ENCODE measurements around the gene ZNF205.
"Not testable (repeated sequence)": the region's sequence is repeated elsewhere in the genome, so short reads cannot be mapped to it uniquely, and the experiment has no call there.

Gene ZNF205

DNA sequence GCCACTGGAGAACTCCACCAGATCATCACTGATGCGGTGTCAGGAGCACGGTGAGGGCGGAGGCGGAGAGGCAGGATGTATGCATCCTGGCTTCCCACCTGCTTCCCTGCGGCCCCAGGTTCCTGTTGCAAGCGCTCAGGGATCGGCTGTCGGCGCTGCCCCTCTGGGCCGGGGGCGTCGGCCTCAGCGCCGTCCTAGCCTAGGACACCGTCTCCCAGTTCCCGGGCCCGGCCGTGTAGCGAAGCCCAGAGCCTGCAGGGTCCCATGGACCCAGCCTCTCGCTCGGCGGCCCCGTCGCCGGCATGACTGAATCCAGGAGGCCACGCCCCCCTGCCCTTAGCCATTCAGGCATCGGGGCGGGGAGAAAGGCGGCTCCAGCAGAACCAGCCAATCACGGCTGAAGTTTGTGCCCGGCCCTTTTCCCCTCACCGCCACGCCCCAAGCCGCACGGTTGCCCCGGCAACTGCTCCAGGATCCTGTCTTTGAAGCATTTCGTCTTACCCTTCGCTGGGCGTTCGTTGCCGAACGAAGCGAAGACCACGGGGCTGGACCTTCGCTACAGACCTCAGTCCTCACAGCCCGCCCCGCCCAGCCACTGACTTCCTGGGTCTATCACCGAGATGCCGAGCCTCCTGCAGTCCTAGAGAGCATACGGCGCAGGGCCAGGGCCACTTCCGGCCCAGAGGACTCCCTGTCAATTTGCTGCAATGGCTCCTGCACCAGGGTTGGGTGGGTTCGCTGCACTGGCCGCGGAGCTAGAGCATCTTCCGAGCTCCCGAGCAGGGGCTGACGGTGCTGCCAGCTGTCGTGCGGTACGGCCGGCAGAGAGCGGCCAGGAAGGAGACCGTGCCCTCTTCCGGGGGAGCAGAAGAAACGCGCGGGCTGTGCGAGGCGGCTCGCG is 11.8 kb downstream of the ZNF205 start:
- peak overlapping the region; percentile 81 for H3K4me3 ChIP-seq (ENCODE audit: low read depth, low read length)
- DNase-seq (ENCODE audit: low read depth) = peak; percentile 71

DNA sequence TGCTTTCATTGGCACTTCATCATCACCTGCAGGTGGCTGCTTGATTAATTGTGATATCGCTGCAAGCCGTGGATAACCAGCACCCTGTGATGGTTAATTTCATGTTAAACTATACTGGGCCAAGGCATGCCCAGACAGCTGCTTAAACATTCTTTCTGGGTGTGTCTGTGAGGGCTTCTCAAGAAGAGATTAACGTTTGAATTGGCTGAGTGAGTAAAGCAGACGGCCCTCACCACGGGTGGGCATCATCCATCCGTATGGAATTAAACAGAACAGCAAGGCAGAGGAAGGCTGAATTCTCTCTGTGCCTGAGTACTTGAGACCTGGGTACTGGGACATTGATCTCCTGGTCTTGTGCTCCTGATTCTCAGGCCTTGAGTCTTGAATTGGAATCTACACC is 15.4 kb downstream of the ZNF205 start:
- no peak for DNase-seq (ENCODE audit: low read depth)
- no peak overlapping the region for H3K4me3 ChIP-seq (ENCODE audit: low read depth, low read length)

DNA sequence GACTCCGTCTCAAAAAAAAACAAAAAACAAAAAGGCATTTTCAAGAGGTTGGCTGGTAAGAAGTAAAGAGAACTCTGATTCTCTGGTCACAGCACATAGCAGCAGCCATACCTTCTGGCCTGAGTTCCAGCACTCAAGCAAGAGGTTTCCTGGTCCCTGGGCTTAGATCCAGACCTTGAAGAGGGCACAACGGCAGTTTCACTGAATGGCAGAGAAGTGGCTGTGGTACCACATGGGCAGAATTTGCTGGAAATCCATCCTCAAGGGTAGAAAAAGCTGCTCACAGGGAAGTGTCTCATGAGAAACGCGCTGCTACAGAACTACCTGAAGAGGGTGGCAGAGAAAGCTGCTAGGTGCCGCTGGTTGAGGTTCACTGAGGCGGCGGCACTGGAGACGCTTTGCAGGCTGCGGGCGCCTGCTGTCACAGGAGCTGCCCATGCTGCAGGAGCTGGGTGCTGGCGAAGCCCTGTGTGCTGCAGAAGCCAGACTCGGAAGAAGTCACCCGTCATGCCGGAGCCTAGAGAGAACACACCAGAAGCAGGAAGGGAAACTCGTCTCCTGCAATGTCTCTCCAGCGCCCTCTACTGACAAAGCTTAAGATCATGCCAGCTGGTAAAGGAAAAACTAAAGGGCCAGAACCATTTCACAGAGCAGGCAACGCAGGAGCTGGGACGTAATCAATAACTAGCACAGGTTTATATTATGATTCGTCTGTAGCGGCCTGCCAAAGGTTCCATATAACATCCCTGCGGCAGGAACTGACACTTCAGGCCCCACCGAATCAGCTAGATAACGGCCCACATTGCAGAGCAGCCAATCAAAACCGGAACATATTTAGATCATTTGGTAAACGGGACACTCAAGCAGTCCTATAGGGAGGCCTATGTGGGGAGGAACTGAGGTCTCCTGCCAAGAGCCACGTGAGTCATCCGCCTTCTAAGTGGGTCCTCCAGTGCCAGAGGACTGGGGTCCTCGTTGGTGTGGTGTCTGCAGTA is 17.0 kb downstream of the ZNF205 start:
- DNase-seq (ENCODE audit: low read depth) = no peak
- H3K4me3 ChIP-seq (ENCODE audit: low read depth, low read length) = peak overlapping the region; percentile 42

- no peak overlapping the region for H3K4me3 ChIP-seq (ENCODE audit: low read depth, low read length)
- DNase-seq (ENCODE audit: low read depth) = no peak
Observed at GRCh38 chr16:3131755-3132377, 19.5 kb downstream of the ZNF205 start.

DNA sequence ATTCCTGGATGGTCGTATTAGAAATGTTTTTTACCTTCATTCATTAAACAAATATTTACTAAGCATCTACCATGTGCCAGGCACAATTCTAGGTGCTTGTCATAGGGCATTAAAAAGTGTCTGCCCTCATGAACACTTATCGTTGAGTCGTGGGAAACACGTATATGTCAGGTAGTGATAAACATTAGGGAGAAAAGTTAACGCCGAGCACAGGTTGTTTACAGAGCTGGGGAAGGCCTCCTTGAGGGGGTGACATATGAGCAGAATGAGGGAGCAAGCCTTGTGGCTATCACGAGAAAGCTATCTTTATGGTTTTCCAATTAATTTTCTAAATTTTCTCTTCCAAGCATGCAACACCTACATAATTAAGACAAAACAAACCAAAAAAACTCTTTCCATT is 21.5 kb downstream of the ZNF205 start:
- DNase-seq (ENCODE audit: low read depth) = no peak
- peak overlapping the region; percentile 100 for H3K4me3 ChIP-seq (ENCODE audit: low read depth, low read length)

- H3K4me3 ChIP-seq (ENCODE audit: low read depth, low read length) = peak within 1 kb of the TSS; percentile 100
- DNase-seq (ENCODE audit: low read depth) = peak; percentile 90
Observed at GRCh38 chr16:3134338-3135125, 22.1 kb downstream of the ZNF205 start, which contains the start of gene ZNF213. Gene ZNF213 (plus strand): TSS chr16:3135029. CDS start chr16:3137281, 2,252 bp downstream.

DNA sequence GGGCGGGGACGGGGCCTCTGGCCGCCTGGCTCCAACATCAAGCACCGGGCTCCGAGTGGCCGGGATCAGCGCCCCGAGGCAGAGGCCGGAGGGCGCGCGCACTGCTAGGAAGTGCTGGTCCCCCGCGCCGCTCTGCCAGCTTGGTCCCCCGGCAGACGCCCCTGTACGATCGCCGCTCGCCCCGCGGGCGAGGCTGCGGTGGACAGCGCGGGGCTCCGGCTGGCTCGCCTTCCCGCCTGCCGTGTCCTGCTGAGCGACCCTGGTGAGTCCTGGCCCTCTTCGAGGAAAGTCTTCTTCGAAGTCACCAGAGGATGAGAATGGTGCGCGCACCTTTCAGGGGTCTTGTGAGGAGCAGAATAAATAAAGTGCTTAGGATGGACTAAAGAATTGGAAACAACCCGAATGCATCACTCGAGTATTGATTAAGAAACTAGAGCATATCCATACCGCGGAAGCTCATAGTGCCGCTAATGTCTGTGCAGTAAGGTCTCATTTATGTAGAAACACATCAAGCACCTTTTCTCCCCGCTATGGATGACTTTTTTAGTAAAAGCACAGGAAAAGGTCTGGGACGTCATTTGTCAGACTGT is 22.8 kb downstream of the ZNF205 start:
- DNase-seq (ENCODE audit: low read depth) = no peak
- peak overlapping the region; percentile 94 for H3K4me3 ChIP-seq (ENCODE audit: low read depth, low read length)

DNA sequence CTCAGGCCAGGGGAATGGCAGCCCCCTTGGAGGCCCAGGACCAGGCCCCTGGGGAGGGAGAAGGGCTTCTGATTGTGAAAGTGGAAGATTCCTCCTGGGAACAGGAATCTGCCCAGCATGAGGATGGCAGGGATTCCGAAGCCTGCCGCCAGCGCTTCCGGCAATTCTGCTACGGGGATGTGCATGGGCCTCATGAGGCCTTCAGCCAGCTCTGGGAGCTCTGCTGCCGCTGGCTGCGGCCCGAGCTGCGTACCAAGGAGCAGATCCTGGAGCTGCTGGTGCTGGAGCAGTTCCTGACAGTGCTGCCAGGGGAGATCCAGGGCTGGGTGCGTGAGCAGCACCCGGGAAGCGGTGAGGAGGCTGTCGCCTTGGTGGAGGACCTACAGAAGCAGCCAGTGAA is 24.9 kb downstream of the ZNF205 start:
- DNase-seq (ENCODE audit: low read depth) = no peak
- H3K4me3 ChIP-seq (ENCODE audit: low read depth, low read length) = no peak overlapping the region

GRCh38 chr16:3138342-3138741 is 26.0 kb downstream of the ZNF205 start:
- no peak for DNase-seq (ENCODE audit: low read depth)
- no peak overlapping the region for H3K4me3 ChIP-seq (ENCODE audit: low read depth, low read length)

- DNase-seq (ENCODE audit: low read depth) = no peak
- no peak overlapping the region for H3K4me3 ChIP-seq (ENCODE audit: low read depth, low read length)
Observed at GRCh38 chr16:3138823-3139426, 26.5 kb downstream of the ZNF205 start.

- not testable (repeated sequence) for DNase-seq (ENCODE audit: low read depth)
Observed at GRCh38 chr16:3139561-3139960, 27.2 kb downstream of the ZNF205 start.

GRCh38 chr16:3140603-3141427 is 28.4 kb downstream of the ZNF205 start:
- no peak overlapping the region for H3K4me3 ChIP-seq (ENCODE audit: low read depth, low read length)
- no peak for DNase-seq (ENCODE audit: low read depth)

More at GRCh38 chr16:3139561-3139960, 27.2 kb downstream of the ZNF205 start:
- H3K4me3 ChIP-seq (ENCODE audit: low read depth, low read length) = not testable (repeated sequence)

DNA sequence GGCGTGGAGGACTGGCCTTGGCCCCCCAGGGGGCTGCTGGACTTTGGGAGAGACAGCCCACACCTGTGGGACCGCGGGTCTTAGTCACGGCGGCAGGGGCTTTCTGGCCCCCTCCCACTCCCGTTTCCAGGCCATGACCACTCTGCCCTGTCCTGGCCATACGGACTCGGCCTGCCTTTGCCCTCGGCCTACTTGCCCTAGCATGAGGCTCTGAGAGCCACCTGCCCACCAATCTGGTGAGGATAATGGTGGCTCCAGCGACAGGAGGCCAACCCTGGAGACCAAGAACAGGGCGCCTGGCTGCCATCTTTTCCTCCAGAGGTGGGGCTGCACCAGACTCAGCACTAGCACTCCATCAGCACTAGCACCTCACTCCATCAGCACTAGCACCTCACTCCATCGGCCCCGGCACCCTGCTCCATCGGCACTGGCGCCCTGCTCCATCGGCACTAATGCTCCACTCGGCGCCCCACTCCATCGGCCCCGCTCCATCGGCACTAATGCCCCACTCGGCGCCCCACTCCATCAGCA is 29.5 kb downstream of the ZNF205 start:
- no peak overlapping the region for H3K4me3 ChIP-seq (ENCODE audit: low read depth, low read length)
- DNase-seq (ENCODE audit: low read depth) = no peak

DNA sequence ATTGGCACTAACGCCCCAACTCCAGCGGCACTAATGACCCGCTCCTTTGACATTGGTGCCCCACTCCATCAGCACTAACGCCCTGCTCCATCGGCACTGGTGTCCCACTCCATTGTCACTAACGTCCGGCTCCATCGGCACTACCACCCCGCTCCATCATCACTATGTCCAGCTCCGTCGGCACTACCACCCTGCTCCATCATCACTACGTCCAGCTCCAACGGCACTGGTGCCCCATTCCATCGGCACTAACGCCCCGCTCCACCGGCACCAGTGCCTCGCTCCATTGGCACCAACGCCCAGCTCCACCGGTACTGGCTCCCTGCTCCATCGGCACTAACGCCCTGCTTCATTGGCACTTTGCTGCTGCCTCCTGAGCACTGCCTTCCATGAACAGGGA is 29.9 kb downstream of the ZNF205 start:
- DNase-seq (ENCODE audit: low read depth) = no peak

DNA sequence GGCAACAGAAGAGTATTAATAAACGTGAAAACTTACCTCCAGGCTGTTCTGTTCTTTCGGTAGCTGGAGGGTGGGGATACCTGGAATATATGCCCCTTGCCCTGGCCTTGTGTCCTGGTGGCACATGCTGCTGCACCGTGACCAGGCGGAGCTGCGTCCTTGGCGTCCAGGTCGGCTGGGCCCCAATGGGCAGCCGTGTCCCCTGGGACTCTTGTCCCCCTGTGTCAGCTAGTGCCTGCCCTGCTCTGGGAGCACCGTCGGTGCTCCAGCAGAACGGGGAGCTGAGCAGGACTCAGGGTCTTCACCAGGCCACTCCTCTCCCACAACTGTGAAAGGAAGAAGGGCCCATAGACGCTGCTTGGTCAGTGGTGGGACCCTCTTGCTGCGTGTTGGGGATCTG is 30.4 kb downstream of the ZNF205 start:
- DNase-seq (ENCODE audit: low read depth) = no peak
- H3K4me3 ChIP-seq (ENCODE audit: low read depth, low read length) = no peak overlapping the region

More for the DNA sequence above, 29.9 kb downstream of the ZNF205 start:
- no peak overlapping the region for H3K4me3 ChIP-seq (ENCODE audit: low read depth, low read length)

DNA sequence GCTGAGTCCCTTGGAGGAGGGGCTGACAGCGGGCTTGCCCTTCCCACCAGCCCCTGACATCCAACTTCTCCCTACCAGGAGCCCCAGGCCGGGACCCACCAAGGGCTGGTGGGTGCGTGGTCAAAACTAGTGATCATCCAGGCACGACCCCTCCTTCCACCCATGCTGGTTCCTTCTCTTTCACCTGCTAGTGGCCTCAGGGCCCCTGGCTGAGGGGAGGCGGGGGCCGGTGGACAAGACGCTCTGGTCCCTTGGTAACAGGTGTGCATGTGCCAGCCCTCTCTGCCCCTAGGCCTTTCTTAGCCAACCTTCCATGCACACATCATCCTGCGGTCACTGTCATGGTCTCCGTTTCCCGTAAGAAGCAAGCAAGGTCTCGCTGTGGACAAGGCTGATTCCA is 30.8 kb downstream of the ZNF205 start:
- DNase-seq (ENCODE audit: low read depth) = no peak
- no peak overlapping the region for H3K4me3 ChIP-seq (ENCODE audit: low read depth, low read length)
